HG03280 (cell line): ENCODE data around the gene SELPLG.
"Not testable (repeated sequence)": the region's sequence is repeated elsewhere in the genome, so short reads cannot be mapped to it uniquely, and the experiment has no call there.

ENCODE experiments used
- ATAC-seq: cut with Tn5 transposase; IDR thresholded peaks from one replicate; pipeline ENCODE4 v1.9.1; 2021; ENCODE audit warnings: mild to moderate bottlenecking, moderate library complexity; ENCODE audit not compliant: unreplicated experiment

The SELPLG gene

DNA sequence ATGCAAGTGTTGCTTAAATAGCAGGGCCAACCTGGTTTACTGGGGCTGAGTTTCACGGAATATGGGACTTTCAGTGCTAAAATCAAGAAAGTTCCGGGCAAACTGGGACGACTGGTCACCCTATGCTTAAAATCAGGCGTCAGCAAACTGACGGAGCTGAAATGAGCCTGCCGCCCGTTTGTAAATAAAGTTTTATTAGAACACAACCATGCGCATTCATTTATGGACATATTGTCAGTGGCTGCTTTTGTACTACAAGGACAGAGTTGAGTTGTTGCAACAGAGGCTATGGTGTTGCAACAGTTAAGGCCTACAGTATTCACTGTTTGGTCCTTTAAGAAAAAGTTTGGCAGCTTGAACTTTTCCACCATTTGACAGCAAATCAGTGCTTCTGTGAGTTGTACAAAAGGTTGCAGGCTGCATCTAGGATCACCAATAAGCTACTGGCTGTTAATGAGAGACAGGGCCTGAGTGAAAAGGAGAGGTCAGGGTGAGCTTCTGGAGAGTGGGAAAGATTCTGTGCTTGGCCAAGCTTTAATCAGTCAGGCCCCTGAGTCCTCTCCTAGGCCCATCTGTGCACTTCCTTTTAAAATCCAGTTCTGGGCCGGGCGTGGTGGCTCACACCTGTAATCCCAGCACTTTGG is 13.3 kb downstream of the SELPLG start:
- no peak for ATAC-seq

DNA sequence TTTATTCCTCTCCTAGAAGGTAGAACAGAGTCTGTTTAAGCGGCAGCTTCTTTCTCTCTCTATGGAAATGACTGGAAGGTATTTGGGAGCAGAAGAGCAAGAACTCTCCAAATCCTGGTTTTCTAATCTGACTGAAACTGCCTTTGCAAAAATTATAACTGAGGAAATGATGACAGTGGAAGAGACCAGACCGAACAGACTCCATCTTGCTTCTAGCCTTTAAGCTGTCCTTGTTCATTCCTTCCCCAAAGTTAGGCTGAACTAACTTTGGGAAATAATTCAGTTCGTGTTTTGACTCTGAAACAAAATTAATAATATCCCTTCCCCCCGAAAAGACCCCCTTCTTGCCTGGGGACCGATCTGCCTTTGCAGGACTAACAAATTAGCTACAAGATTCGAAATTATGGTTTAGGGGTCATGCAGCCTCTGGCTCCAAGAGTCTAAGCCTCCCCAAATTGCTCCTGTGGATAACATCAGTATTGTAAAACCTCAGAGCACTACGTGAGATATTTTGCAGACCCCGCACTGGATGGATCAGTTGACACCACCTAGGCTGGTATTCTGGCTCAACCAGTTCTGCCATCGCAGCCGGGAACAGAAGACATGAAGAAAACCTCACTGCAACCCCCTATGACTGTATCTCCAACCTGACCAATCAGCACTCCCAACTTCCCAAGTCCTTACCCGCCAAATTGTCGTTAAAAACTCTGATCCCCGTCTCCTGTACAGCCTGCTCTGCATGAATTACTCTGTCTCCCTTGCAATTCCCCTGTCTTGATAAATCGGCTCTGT is 14.1 kb downstream of the SELPLG start:
- no peak for ATAC-seq

DNA sequence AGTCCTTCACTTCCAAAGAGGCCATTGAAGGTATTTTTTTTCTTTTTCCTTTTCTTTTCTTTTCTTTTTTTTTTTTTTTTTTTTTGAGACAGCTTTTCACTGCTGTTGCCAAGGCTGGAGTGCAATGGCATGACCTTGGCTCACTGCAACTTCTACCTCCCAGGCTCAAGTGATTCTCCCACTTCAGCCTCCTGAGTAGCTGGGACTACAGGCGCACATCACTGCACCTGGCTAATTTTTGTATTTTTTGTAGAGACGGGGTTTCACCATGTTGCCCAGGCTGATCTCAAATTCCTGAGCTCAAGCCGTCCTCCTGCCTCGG is 14.8 kb downstream of the SELPLG start:
- not testable (repeated sequence) for ATAC-seq

DNA sequence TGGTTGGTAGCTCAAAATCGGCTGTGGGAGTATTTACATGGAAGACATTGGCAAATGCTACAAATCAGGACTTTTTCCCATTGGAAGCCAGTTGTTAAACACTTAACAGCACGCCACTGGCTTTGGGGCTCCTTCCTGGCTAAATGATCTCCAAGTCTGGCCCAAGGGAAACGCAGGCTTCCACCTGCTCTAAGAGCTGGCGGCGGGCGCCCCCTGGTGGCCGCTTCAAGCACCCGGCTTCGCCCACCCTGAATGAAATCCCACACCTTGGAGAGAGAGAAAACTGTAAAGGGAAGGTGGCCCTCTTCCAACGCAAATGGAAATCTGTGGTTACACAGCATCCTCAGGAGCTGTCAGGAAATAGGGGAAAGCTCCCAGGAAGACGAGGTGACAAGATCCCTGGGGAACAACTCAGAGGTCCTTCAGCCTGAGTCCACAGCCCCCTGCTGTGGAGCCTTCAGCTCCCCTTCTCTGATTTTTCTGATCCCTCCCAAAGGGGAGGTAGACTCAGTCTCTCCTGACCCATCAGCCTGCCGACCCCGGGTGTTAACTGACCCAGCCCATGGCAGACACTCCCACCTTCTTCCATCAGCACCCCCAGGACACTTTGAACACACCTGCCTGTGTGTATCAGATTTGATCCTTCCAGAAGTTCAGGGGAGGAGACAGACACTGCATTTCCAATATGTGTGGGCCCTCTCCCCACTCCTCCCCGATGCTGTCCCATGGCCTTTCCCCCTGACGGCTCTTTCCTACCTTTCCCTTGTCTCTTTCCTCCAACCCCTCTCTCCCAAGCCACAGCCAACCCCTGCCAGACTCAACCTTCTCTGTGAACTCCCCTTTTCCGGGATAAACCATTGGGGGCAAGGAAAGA is 15.4 kb downstream of the SELPLG start:
- ATAC-seq, result peak; percentile 43

DNA sequence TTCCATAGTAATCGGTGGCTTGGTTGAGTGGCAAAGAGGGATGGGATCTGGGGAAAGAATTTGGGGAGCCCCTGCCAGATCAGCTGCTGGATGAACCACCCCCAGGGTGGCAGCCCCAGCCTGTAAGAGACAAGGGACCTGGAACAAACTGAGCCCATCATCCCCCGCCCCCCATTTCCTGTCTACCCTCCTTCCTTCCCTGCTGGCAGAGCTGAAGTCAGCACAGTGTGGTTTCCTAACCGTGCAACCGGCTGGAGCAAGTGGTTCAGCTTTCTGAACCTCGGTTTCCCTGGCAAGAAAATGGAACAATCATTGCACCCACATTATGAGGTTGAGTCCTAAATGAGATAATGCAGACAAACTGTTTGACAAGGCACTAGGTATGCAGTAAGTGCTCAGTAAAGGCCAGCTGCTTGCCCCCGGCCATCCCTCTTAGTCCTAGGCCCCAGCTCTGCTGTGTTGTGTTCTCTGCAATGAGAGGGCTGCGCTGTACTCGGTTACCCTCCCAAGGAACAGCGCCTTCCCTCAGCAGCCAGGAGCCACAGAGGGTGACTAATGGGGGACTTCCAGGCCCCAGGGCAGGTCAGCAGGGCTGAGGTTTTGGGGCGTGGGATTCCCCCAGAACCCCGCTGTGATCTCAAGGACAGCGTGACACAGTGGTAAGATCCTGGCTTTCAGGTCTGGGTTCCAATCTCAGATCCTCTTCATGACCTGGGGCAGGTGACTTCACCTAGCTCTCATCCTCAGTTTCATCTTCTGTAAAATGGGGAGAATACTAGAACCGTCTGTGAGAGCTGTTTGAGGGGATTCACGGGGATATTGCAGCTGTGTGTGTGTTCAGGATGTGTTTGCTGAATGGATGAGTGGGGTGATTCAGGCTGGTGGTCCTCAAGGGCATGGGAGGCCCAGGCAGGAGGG is 16.5 kb downstream of the SELPLG start:
- peak; percentile 76 for ATAC-seq

DNA sequence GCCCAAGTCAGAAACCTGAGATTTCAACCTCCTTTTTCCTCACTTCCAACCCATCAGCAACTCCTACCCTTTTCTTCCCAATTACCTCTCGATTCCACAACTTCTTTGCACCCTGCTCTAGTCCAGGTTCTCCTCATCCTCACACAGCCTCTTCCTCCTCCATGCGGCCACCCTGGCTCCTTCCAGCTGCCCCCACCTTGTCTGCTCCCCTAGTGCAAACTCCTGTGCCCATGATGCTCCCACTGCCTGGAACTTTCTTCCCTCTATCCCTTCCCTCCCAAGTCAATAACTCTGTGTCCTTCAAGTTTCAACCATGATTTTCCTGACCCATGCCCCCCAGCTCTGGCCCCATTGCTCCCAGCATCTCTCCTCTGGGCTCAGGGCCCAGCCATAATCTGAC is 17.3 kb downstream of the SELPLG start:
- no peak for ATAC-seq

DNA sequence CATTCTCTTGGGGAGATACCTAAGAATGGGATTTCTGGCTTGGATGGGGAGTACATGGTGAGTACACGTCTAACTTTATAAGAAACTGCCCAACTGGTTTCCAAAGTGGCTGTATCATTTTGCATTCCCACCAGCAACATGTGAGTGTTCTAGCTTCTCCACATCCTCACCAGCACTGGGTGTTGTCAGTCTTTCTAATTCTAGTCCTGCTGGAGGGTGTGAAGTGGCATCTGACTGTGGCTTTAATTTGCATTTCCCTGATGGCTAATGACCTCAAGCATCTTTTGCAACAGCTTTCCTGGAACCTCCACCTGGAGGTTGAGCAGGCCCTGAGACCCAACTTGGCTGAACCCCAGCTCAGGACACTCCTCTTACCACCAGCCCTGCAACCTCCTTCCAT is 17.8 kb downstream of the SELPLG start:
- no peak for ATAC-seq

DNA sequence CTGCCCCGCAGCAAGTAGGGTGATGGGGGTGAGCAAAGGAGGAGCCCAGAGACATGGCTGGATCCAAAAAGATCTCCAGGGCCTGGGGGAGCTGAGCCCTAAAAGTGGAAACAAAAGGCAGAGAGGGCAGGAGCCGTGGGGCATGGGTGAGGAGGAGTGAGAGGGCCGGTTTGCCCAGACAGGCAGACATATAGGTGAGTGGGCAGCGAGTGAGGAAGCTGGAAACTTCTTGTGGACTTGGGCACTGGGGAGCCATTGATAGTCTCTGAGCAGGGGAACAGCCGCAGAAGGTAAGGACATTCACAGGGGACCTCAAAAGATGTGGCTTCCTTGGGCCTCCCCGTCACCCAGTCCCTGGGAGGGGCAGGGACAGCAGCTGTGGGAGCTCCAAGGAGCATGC is 19.1 kb downstream of the SELPLG start:
- no peak for ATAC-seq

DNA sequence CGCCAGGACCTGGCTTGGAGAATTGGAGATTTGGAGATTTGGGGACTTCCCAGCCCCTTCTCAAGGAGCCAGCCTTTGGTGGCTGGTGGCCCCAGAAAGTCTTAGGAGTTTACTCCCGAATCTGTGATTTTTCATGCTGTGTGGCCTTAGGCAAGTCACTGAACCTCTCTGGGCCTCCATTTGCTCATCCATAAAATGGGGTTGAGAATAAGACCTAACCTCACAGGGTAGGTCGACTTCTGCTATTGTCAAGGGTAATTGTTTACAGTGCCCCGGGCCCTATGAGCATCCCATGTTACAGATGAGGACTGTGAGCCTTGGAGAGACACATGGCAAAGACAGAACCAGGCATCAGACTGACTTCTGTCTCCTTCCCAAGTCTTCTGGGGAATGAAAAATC is 19.7 kb downstream of the SELPLG start:
- no peak for ATAC-seq

DNA sequence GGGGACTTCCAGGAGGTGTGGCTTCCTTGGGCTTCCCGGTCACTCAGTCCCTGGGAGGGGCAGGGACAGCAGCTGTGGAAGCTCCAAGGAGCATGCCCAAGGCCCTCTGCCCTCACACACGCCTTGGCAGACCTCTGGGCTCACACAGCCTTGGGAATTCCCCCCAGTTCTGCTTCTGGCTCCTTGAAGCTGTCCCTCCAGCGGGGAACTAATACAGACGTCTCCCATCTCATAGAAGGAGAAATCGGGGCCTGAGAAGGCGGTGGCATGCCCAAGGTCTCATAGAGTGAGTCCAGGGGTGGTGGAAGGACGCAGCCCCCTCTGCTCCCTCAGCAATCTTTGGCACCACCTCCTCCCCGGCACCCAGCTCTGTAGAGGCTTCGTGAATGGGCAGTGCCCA is 20.1 kb downstream of the SELPLG start:
- no peak for ATAC-seq

DNA sequence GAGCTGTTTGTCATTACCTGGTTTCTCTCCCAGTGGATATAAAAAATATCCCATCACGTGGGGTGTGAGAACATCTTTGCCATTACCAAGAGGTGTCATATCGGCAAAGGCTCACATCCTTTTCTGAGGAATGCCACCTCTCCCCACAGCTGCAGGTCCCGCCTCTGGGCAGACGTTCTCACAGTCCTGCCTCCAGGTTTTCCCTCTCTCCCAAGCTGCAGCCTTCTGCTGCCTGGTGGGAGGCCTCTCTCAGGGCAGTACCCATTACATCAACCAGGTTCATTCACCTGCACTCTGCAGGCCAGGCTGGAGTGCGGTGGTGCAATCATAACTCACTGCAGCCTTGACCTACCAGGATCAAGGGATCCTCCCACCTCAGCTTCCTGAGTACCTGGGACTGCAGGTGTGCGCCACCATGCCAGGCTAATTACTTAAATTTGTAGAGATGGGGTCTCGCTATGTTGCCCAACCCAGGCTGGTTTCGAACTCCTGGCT is 20.9 kb downstream of the SELPLG start:
- ATAC-seq, result no peak

DNA sequence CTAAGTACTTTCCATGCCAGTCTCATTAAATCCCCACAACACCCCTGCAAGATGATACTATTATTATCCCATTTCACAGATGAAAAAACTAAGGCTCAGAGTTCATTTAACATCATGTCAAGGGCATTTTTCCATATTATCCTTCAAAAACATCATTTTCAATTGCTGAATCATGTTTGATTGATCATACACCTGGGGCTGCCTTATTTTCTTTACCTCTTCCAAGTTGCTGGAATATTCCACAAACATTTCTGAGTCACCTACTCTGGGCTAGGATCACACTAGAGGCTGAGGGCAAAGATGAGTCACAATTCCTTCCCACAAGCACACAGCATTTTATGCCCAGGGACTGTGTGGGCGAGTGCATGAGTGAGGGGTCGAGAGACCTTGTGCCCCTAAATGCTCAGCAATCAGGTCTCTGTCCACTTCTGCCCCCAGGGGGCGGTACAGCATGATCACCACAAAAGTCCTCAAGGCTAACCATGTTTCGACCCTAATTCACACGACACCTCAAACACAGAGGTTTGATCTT is 21.7 kb downstream of the SELPLG start:
- ATAC-seq, result no peak

DNA sequence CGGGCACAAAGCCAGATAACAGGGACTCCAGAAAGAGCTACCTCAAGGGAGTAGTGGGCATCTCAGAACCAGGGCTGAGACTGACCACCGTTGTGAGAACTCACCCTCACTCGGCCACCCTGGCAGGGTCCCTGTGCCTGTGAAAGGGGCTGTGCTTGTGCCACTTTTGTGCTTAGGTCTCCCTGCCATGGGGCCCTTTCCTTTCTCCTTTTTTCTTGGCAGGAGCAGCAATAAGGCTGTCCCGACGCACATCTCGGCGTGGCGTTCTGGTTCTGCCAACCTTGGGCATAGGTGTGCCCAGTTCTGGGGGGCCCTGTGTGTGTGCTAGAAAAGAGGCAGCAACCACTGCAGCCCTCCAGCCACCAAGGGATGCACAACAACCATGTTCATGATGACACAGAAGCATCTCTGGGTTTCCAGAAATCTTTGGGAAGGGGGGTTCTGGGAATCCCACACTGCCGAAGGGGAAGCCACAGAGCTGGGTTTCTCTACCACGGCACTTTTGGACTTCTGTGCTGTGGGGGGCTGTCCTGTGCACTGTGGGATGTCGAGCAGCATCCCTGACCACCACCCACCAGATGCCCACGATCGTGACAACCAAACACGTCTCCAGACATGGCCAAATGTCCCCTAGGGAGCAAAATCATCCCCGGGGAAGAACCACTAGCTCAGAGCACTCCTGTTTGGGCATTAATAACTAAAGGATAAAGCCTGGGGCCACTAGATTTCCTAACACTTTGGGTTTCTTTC is 22.7 kb downstream of the SELPLG start:
- ATAC-seq, result no peak

DNA sequence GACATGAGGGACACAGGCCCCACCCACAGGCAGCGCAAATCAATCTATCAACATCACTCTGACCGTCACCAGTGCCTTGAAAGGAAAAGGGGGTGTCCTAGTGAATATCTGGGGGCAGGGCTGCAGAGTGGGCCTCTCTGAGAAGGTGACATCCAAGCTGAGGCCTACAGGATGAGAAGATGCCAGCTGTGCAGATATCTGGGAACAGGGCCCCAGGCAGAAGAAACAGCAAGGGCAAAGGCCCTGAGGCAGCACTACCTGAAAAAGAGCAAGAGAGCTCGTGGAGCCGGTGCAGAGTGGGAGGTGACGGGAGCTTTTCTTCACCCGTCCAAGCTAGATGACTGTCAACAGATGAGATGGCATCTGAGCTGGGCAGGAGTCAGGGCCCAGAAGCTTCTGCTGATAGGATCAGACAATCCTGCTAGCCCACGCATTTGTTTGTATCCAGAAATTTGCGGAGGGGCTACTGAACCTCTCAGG is 23.3 kb downstream of the SELPLG start:
- no peak for ATAC-seq

DNA sequence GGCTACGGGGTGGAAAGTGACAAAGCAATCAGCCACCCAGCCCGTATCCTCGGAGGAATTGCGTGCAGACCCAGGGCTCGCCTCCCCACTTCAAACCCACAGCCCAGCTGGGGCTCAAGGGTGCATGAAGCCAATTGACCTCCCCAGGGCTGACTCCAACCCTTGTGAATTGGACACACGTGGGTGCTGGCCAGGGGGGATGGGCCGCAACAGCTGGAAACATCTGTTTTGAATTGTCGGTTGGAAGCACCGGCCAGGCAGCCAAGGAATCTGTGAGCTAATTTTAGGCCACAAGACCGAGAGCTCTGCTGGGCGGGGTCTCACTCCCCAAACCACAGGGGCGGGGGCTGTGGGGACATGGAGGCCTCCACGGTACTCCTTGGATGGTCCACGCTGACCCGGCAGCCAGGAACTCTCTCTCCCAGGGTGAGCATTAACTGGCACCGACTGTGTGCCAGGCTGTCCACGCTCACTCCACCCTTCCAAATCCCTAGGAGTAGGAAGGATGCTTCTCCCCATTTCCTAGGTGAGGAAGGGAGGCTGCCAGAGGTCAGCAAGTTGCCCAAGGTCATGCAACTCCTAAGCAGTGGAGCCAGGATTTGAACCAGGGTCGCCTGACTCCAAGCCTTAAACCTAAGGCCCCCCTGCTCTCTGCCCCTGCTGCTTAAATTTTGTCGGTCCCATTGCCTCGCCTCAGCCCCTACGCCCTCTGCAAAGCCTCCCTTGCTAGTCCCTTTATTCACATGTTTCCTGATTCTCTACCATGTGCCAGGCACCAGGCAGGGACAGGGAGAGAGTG is 24.0 kb downstream of the SELPLG start:
- ATAC-seq, result no peak

DNA sequence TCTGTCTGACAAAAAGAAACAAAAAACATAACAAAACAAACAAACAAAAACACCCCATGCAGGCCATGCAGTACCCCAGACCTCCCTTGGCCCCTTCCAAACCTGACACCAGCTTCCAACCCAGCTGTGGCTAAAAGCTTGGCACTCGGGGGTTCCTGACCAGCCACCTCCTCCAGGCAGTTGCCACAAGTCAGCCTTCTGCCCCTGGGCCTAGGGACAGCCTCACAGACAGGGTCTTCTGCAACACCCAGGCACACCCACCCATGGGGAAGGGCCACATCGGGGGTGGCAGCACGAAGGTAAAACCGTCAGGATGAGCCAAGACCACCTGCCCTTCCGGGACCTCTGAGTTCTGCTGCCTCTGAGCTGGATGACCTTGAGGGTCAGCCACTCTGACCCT is 25.1 kb downstream of the SELPLG start:
- ATAC-seq, result no peak

DNA sequence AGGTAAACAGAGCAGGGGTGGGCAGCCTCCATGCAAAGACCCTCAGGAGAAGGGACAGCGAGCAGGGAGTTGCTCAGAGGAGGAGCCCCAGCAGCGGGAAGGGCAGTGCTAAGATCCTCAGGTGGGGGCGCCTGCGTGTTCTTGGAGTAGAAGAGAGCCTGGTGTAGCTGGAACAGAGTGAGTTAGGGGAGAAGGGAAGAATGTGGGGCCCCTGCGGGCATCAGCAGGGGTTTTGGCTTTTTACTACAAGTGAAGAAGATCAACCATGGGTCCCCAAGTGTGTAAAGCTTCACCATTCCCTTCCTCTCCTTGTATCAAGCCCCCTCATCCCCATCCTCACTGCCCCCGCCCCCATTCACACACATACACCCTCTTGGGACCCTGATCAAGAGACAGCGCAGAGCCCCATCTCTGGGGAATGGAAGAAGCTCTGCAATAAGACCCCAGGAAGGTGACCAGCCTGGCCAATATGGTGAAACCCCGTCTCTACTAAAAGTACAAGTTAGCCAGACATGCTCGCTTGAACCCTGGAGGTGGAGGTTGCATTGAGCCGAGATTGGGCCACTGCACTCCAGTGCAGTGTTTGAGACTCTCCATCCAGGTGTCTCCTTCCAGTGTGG is 25.6 kb downstream of the SELPLG start:
- ATAC-seq, result no peak

DNA sequence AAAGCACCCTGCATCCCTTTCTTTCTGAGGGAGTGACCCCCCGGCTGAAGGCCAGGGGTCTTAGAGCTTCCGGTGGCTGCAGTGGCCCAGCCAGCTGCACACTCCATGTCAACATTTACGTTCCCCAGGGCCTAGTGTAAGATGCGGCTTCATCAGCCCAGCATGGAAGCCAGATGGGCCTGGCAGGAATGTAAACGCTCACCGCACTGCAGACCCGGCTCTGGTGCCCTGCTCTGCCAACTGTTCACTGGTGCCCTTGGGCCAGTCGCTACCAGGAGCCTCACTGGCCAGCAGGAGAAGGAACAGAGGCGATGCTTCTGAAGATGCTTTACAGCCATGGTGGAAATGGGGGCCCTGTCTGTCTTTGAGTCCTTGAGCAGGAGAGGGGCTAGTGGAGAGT is 27.2 kb downstream of the SELPLG start:
- no peak for ATAC-seq
